ENCODE results near the gene CTPS2.

- TF ChIP-seq POLR2A (IDR thresholded peaks at IDR 0.05; ENCODE audit: low read depth, low read length), result no peak
- TF ChIP-seq CTCF (IDR thresholded peaks at IDR 0.05; ENCODE audit: extremely low read depth in 1 of 2, insufficient read depth in 1 of 2, low read depth in 1 of 2, low read length in 2 of 2), result no peak
- no peak for TF ChIP-seq POLR2AphosphoS5 (IDR thresholded peaks at IDR 0.05; ENCODE audit: insufficient read depth, low read depth, low read length)
- no peak for TF ChIP-seq GATA2 (IDR thresholded peaks at IDR 0.05; ENCODE audit: insufficient read depth, insufficient read length, low read depth, low read length)
- no peak for TF ChIP-seq FOS (IDR thresholded peaks at IDR 0.05; ENCODE audit: borderline replicate concordance, insufficient read depth, low read length)
- TF ChIP-seq EZH2 (IDR thresholded peaks at IDR 0.05; ENCODE audit: borderline replicate concordance, low read depth, low read length, severe bottlenecking), result no peak
Observed at GRCh38 chrX:16639966-16640365, 72.5 kb downstream of the CTPS2 start.

Measured in endothelial cell of umbilical vein (primary cell).